Measurements from ENCODE around the gene CAMK2D.
"Not testable (repeated sequence)": the region's sequence is repeated elsewhere in the genome, so short reads cannot be mapped to it uniquely, and the experiment has no call there.

CAMK2D gene

GRCh38 chr4:113773014-113773413 lies 11.5 kb upstream of the CAMK2D start:
- peak; percentile 56 for ATAC-seq
- H3K27ac Mint-ChIP-seq = peak overlapping the region; percentile 2 to 88

DNA sequence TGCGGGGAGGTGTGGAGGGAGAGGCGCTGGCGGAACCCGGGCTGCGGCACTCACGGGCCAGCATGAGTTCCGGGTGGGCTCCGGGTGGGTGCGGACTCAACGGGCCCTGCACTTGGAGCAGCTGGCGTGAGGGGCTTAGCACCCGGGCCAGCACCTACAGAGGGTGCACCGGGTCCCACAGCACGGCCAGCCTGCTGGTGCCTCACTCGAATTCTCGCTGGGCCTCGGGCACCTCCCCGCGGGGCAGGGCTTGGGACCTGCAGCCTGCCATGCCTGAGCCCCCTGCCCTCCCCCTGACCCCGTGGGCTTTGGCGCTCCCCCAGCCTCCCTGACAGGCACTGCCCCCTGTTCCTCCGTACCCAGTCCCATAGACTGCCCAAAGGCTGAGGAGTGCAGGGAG lies 10.8 kb upstream of the CAMK2D start:
- Mint-ChIP-seq H3K4me3 (no peak overlapping the region), H3K9me3 (no peaks in the 10 kb centered on the region), H3K27me3 (no peaks in the 10 kb centered on the region), H3K27ac (no peak overlapping the region), H3K4me1 (peaks cover 39% of the 10 kb centered on the region)
- peak; percentile 66 for ATAC-seq
- no peak for DNase-seq

More at GRCh38 chr4:113773014-113773413, 11.5 kb upstream of the CAMK2D start:
- Mint-ChIP-seq H3K4me3 (peak overlapping the region; percentile 65 to 77), H3K27me3 (no peaks in the 10 kb centered on the region), H3K4me1 (peaks cover 32% of the 10 kb centered on the region), H3K9me3 (no peaks in the 10 kb centered on the region)
- DNase-seq = peak; percentile 22 to 23

DNA sequence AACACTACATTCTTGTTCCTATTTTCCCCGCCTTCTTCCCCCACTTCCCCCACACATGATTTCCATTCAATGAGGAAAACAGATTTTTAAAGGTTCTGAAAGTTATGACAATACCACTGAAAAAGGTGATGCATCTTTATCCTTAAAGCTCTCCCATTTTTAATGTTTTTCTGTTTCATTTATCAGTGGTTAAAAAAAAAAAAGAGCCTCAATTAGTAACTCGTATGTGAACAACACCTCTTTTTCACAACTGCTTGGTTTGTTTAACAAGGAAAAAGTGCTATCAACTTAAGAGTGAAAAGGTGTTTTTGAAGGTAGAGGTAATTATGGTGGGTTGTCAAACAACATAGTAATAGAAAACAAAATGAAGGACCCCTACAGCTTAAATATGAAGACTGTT lies 8.2 kb upstream of the CAMK2D start:
- peaks cover 58% of the 10 kb centered on the region for H3K4me1 Mint-ChIP-seq
- no peaks in the 10 kb centered on the region for H3K27me3 Mint-ChIP-seq
- H3K27ac Mint-ChIP-seq = peak overlapping the region; percentile 4 to 15
- ATAC-seq (no peak), DNase-seq (no peak)
- H3K9me3 Mint-ChIP-seq = no peaks in the 10 kb centered on the region
- H3K4me3 Mint-ChIP-seq = peak overlapping the region; percentile 6 to 41

DNA sequence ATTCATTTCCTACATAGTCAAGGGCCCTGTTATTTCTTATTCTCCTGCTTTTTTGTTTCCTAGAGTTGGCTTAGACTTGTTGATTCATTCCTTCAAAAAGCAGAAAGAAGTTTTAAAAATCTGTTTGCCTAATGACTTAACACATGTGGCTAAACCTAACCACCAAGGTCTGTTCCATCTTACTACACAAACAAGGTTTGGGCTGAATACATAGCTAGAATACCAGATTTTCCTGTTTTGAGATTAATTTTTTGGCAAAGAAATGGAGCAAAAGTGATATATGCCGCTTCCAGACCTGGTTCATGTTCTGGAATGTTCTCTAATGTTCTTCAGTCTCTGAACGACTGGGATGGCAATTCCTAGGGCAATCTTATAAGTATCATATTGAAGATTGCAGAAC lies 7.4 kb upstream of the CAMK2D start:
- Mint-ChIP-seq H3K27ac (no peak overlapping the region), H3K4me1 (peaks cover 65% of the 10 kb centered on the region), H3K4me3 (no peak overlapping the region), H3K27me3 (no peaks in the 10 kb centered on the region), H3K9me3 (no peaks in the 10 kb centered on the region)
- ATAC-seq (no peak), DNase-seq (no peak)

- Mint-ChIP-seq H3K4me1 (peaks cover 55% of the 10 kb centered on the region), H3K27me3 (no peaks in the 10 kb centered on the region)
- ATAC-seq = no peak
Observed at GRCh38 chr4:113766882-113767281, 5.3 kb upstream of the CAMK2D start.

DNA sequence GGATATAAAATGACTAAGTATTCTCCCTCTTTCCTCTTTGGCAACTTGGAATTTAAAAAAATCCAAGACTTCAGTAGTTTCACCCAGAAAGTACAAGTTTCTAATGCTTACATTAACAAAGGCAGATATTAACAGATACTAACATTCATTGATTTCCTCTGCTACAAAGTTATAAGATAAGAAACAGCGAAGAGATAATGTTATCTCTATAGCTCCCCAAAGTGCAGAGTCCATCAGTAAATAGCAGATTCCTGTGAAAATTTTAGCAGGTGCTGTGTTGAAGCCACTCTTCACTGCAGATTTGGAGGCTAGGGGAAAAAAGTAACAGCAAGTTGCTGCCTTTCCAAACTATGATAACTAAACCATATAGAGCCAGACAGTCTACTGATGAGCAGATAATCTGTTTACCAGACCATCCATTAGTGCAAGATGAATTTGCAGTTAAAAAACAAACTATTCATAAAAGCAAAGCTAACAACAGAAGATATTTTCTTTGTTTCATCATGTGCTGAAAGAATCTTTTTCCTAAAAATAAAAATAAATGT lies 3.3 kb upstream of the CAMK2D start:
- DNase-seq (no peak), ATAC-seq (no peak)
- Mint-ChIP-seq H3K4me3 (no peak overlapping the region), H3K27ac (no peak overlapping the region), H3K27me3 (no peaks in the 10 kb centered on the region), H3K9me3 (no peaks in the 10 kb centered on the region), H3K4me1 (peaks cover 42% of the 10 kb centered on the region)

More at GRCh38 chr4:113766882-113767281, 5.3 kb upstream of the CAMK2D start:
- Mint-ChIP-seq H3K4me3 (no peak overlapping the region), H3K9me3 (no peaks in the 10 kb centered on the region), H3K27ac (no peak overlapping the region)
- no peak for DNase-seq

DNA sequence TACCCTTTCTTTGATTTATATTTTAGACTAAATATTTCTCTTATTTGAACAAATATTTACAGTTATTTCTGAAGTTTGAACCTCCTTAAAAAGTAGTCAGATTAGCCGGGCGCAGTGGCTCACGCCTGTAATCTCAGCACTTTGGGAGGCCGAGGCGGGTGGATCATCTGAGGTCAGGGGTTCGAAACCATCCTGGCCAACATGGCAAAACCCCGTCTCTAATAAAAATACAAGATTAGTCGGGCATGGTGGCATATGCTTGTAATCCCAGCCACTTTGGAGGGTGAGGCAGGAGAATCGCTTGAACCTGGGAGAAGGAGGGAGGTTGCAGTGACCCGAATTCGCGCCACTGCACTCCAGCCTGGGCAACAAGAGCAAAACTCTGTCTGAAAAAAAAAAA lies 2.4 kb upstream of the CAMK2D start:
- not testable (repeated sequence) for ATAC-seq, H3K27me3 Mint-ChIP-seq, H3K4me3 Mint-ChIP-seq, H3K9me3 Mint-ChIP-seq, H3K27ac Mint-ChIP-seq, DNase-seq
- H3K4me1 Mint-ChIP-seq = peaks cover 36% of the 10 kb centered on the region

DNA sequence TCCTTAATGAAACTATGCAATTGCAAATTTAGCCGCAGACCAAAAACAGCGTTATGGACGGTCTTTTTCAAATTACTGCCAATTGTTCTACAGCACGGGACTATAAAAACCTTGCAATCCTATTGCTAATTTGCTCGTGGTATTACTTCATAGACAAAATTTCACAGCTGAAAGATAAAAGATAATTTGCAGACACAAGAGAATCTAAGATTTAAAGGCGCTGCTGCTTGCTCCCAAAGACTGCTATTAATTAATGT lies 1.4 kb upstream of the CAMK2D start:
- Mint-ChIP-seq H3K4me1 (peaks cover 40% of the 10 kb centered on the region), H3K4me3 (peak overlapping the region; percentile 88 to 97), H3K9me3 (no peaks in the 10 kb centered on the region), H3K27me3 (no peaks in the 10 kb centered on the region), H3K27ac (peak overlapping the region; percentile 97 to 99)
- ATAC-seq (no peak), DNase-seq (no peak)

GRCh38 chr4:113762186-113763028 lies 869 bp upstream of the CAMK2D start:
- peak overlapping the region; percentile 88 to 97 for H3K4me3 Mint-ChIP-seq
- ATAC-seq = peak; percentile 86
- H3K27ac Mint-ChIP-seq = peak overlapping the region; percentile 97 to 99
- H3K27me3 Mint-ChIP-seq = no peaks in the 10 kb centered on the region
- H3K9me3 Mint-ChIP-seq = no peaks in the 10 kb centered on the region
- peak; percentile 95 to 99 for DNase-seq
- peaks cover 40% of the 10 kb centered on the region for H3K4me1 Mint-ChIP-seq

GRCh38 chr4:113760795-113761619 lies 531 bp downstream of the CAMK2D start:
- peak overlapping the region; percentile 88 to 97 for H3K4me3 Mint-ChIP-seq
- ATAC-seq (no peak), DNase-seq (peak; percentile 47 to 56)
- H3K27me3 Mint-ChIP-seq = no peaks in the 10 kb centered on the region
- H3K4me1 Mint-ChIP-seq = peaks cover 38% of the 10 kb centered on the region
- H3K9me3 Mint-ChIP-seq = no peaks in the 10 kb centered on the region
- H3K27ac Mint-ChIP-seq = peak overlapping the region; percentile 99

- H3K4me3 Mint-ChIP-seq = peak overlapping the region; percentile 88 to 97
- H3K27me3 Mint-ChIP-seq = no peaks in the 10 kb centered on the region
- H3K27ac Mint-ChIP-seq = peak overlapping the region; percentile 77 to 99
- no peaks in the 10 kb centered on the region for H3K9me3 Mint-ChIP-seq
- ATAC-seq = no peak
- peaks cover 40% of the 10 kb centered on the region for H3K4me1 Mint-ChIP-seq
- peak in 1 of 2 donors; percentile 40 for DNase-seq
Observed at GRCh38 chr4:113760094-113760794, 1.3 kb downstream of the CAMK2D start.

GRCh38 chr4:113759696-113760093 lies 1.8 kb downstream of the CAMK2D start:
- ATAC-seq = no peak
- DNase-seq = no peak
- Mint-ChIP-seq H3K4me1 (peaks cover 40% of the 10 kb centered on the region), H3K9me3 (no peaks in the 10 kb centered on the region), H3K27me3 (no peaks in the 10 kb centered on the region), H3K27ac (peak overlapping the region; percentile 77 to 99), H3K4me3 (peak overlapping the region; percentile 88 to 97)

- ATAC-seq (no peak), DNase-seq (no peak)
- Mint-ChIP-seq H3K27me3 (no peaks in the 10 kb centered on the region), H3K9me3 (no peaks in the 10 kb centered on the region), H3K4me1 (peaks cover 33% of the 10 kb centered on the region), H3K4me3 (peak overlapping the region; percentile 64 to 88), H3K27ac (peak overlapping the region; percentile 54 to 93)
Observed at GRCh38 chr4:113758372-113758771, 3.2 kb downstream of the CAMK2D start.

DNA sequence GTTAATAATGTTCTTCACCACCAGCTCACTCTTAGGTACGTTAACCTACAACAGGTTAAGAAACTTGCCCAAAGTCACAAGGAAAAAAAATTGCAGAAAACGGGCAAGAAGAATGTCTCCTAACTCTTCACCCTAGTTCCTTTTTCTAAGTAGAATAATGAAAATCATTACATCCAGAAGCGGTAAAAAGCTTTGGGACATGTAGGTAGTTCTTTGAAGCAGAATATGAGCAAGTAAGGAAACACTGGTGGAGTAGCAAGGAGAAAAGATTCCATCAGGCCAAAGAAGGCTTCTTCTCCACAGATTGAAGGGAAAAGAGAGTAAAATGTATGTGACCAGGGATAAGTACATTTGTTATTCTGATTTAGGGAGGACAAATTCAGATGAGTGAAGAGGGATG lies 4.1 kb downstream of the CAMK2D start:
- H3K27me3 Mint-ChIP-seq = no peaks in the 10 kb centered on the region
- ATAC-seq (no peak), DNase-seq (no peak)
- peaks cover 38% of the 10 kb centered on the region for H3K4me1 Mint-ChIP-seq
- peak overlapping the region; percentile 1 to 91 for H3K27ac Mint-ChIP-seq
- H3K9me3 Mint-ChIP-seq = no peaks in the 10 kb centered on the region
- H3K4me3 Mint-ChIP-seq = peak overlapping the region; percentile 64 to 88

DNA sequence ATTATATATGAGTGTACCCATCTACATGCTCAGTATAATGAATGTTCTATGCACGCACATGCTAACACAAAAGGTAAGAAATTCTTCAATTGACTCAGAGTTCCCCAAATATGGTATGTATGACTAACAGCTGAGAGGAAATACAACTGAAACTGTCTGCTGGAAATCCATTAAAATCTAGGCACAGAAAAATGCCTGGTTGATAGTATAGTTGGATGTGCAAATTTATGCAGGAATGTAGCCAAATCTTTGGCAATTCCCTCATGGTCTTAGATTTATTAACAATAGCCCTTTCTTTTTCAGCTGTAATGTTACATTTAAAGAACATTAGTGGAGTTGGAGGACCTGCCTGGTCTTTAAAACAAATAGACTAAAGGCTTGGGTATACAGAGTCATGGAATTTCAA lies 5.5 kb downstream of the CAMK2D start:
- ATAC-seq (peak; percentile 91), DNase-seq (no peak)
- H3K4me1 Mint-ChIP-seq = peaks cover 41% of the 10 kb centered on the region
- peak overlapping the region in 1 of 2 donors; percentile 87 for H3K27ac Mint-ChIP-seq
- H3K27me3 Mint-ChIP-seq = no peaks in the 10 kb centered on the region
- H3K9me3 Mint-ChIP-seq = no peaks in the 10 kb centered on the region
- H3K4me3 Mint-ChIP-seq = peak overlapping the region; percentile 48 to 88
